CD4-positive, alpha-beta memory T cell (primary cell): ENCODE results near the gene CPT1C. TPM values are rescaled to one million over a fixed set of nuclear protein-coding genes. Genes with fewer than 3 reads are reported as not detected.

Experiments used
- CTCF ChIA-PET: fragments of 350-600 bp; sonication (Branson Sonifier 250); formaldehyde crosslinking; loops from one replicate; lab custom pipeline; 2021; ENCODE audit warnings: inconsistent platforms; ENCODE audit not compliant: partially characterized antibody; lab: Charles Lee
- POLR2A ChIA-PET: fragments of 350-600 bp; sonication (Branson Sonifier 250); formaldehyde crosslinking; loops from one replicate; lab custom pipeline; 2021; ENCODE audit not compliant: partially characterized antibody; lab: Charles Lee
- DNase-seq, 5 donors: peaks; one replicate each; pipeline versions ENCODE4 v3.0.0 to v3.0.0-alpha.2; 2020 to 2022; ENCODE audit warnings: mixed read lengths in 1 of 5
- H3K27ac ChIP-seq: one replicate; pipeline ENCODE4 v1.7.0; 2013; ENCODE audit warnings: low read depth, low read length
- H3K27me3 ChIP-seq: 2 replicates; pipeline ENCODE4 v1.7.0; 2013; ENCODE audit warnings: mild to moderate bottlenecking, low read length, moderate library complexity; ENCODE audit not compliant: insufficient read depth
- H3K36me3 ChIP-seq: 2 replicates; pipeline ENCODE4 v1.7.0; 2013; ENCODE audit warnings: mild to moderate bottlenecking, low read length, moderate library complexity; ENCODE audit not compliant: insufficient read depth
- H3K4me1 ChIP-seq: 2 replicates; pipeline ENCODE4 v1.7.0; 2013; ENCODE audit warnings: mild to moderate bottlenecking, low read length, moderate library complexity; ENCODE audit not compliant: insufficient read depth
- H3K4me3 ChIP-seq, 2 donors: one replicate each; pipeline ENCODE4 v1.7.0; 2013; ENCODE audit warnings: low read length in 2 of 2, mild to moderate bottlenecking in 1 of 2
- H3K9me3 ChIP-seq, 2 donors: one replicate each; pipeline ENCODE4 v1.7.0; 2013; ENCODE audit warnings: low read length in 2 of 2, control low read depth in 1 of 2; ENCODE audit not compliant: control insufficient read depth in 1 of 2
- H3K27ac Mint-ChIP-seq, 7 donors: one replicate each; pipeline ENCODE4 v1.8.0; 2020 to 2021; ENCODE audit warnings: mixed read lengths in 7 of 7, mild to moderate bottlenecking in 6 of 7, inconsistent platforms in 3 of 7, moderate library complexity in 3 of 7
- H3K27me3 Mint-ChIP-seq, 2 donors: one replicate each; pipeline ENCODE4 v1.8.0; 2020 to 2021; ENCODE audit warnings: mixed read lengths in 2 of 2
- H3K36me3 Mint-ChIP-seq, 2 donors: one replicate each; pipeline ENCODE4 v1.8.0; 2020 to 2021; ENCODE audit warnings: mixed read lengths in 2 of 2, inconsistent platforms in 1 of 2, mild to moderate bottlenecking in 1 of 2
- H3K4me1 Mint-ChIP-seq, 4 donors: one replicate each; pipeline ENCODE4 v1.8.0; 2020 to 2021; ENCODE audit warnings: mixed read lengths in 4 of 4, mild to moderate bottlenecking in 1 of 4
- H3K4me3 Mint-ChIP-seq, 8 donors: one replicate each; pipeline ENCODE4 v1.8.0; 2020 to 2021; ENCODE audit warnings: mixed read lengths in 8 of 8, mild to moderate bottlenecking in 7 of 8, moderate library complexity in 6 of 8, inconsistent platforms in 3 of 8
- H3K9me3 Mint-ChIP-seq, 8 donors: one replicate each; pipeline ENCODE4 v1.8.0; 2020 to 2021; ENCODE audit warnings: mixed read lengths in 8 of 8, mild to moderate bottlenecking in 5 of 8, inconsistent platforms in 3 of 8, moderate library complexity in 1 of 8
- intact Hi-C: fragments of 100-400 bp; cut with micrococcal nuclease; formaldehyde crosslinking; loops from one replicate; pipeline ENCODE4 v1.15.1; 2023
- polyA plus RNA-seq, 2 donors: library from polyadenylated mRNA; unstranded; fragments of 300-500 nt; fragmentation: Illumina TruSeq; gene quantifications; one replicate each; pipeline ENCODE4 v1.2.3, GENCODE V29; 2021
- total RNA-seq, 2 experiments: library from RNA; stranded (reverse); gene quantifications; one replicate each; pipeline ENCODE4 v1.2.3, GENCODE V29; 2021

Gene CPT1C
- total and polyA plus RNA-seq, 4 experiments from 2014 or later, result 0.24 to 1.5 (median 0.61) TPM

- no peak for DNase-seq
- Mint-ChIP-seq H3K27ac (no peak overlapping the region), H3K27me3 (peaks cover under 1 to 2% of the 10 kb centered on the region in 2 donors), H3K9me3 (no peaks in the 10 kb centered on the region), H3K36me3 (no peaks in the 10 kb centered on the region), H3K4me3 (no peak overlapping the region), H3K4me1 (peaks cover 0 to 4% (median 0%) of the 10 kb centered on the region in 4 donors)
- no peaks in the 10 kb centered on the region for H3K36me3 ChIP-seq
- no peaks in the 10 kb centered on the region for H3K9me3 ChIP-seq
- H3K4me1 ChIP-seq, result no peaks in the 10 kb centered on the region
- H3K27ac ChIP-seq, result no peak overlapping the region
- POLR2A ChIA-PET, result interaction anchor here (0.6 kb wide), 1 partner anchor 26 kb away, joined by 3 read pairs; no protein-coding TSS in a partner anchor
- H3K4me3 ChIP-seq, result no peak overlapping the region
- CTCF ChIA-PET, result interaction anchor here (0.6 kb wide), 1 partner anchor 1299 kb away, joined by 3 read pairs; no protein-coding TSS in a partner anchor
- intact Hi-C loops, result no loop called here
- no peaks in the 10 kb centered on the region for H3K27me3 ChIP-seq
Observed at GRCh38 chr19:49704888-49705642, 14.1 kb downstream of the CPT1C start.

- H3K27ac ChIP-seq, result no peak overlapping the region
- H3K9me3 Mint-ChIP-seq, result no peaks in the 10 kb centered on the region
- no peaks in the 10 kb centered on the region for H3K9me3 ChIP-seq
- H3K27me3 ChIP-seq, result no peaks in the 10 kb centered on the region
- H3K27ac Mint-ChIP-seq, result no peak overlapping the region
- CTCF ChIA-PET, result interaction anchor here (0.6 kb wide), 1 partner anchor 1298 kb away, joined by 3 read pairs; no protein-coding TSS in a partner anchor
- no peaks in the 10 kb centered on the region for H3K4me1 ChIP-seq
- peaks cover 2 to 3% of the 10 kb centered on the region in 2 donors for H3K27me3 Mint-ChIP-seq
- no peaks in the 10 kb centered on the region for H3K36me3 Mint-ChIP-seq
- POLR2A ChIA-PET, result interaction anchor here (0.6 kb wide), 1 partner anchor 27 kb away, joined by 3 read pairs; no protein-coding TSS in a partner anchor
- no peak for DNase-seq
- H3K4me3 ChIP-seq, result no peak overlapping the region
- no peak overlapping the region for H3K4me3 Mint-ChIP-seq
- H3K36me3 ChIP-seq, result no peaks in the 10 kb centered on the region
- peaks cover 0 to 4% (median 0%) of the 10 kb centered on the region in 4 donors for H3K4me1 Mint-ChIP-seq
- intact Hi-C loops, result no loop called here
Observed at GRCh38 chr19:49705919-49706318, 15.0 kb downstream of the CPT1C start.

- Histone ChIP-seq H3K9me3 (no peaks in the 10 kb centered on the region), H3K27ac (no peak overlapping the region), H3K4me1 (no peaks in the 10 kb centered on the region), H3K27me3 (no peaks in the 10 kb centered on the region), H3K36me3 (no peaks in the 10 kb centered on the region), H3K4me3 (no peak overlapping the region)
- Mint-ChIP-seq H3K4me3 (no peak overlapping the region), H3K36me3 (no peaks in the 10 kb centered on the region), H3K27me3 (peaks cover 0 to 3% of the 10 kb centered on the region in 2 donors), H3K27ac (no peak overlapping the region), H3K9me3 (peaks cover 0 to 1% (median 0%) of the 10 kb centered on the region in 8 donors), H3K4me1 (peaks cover 0 to 4% (median 2%) of the 10 kb centered on the region in 4 donors)
- POLR2A ChIA-PET, result no interaction called here
- no peak for DNase-seq
- intact Hi-C loops, result no loop called here
- CTCF ChIA-PET, result no interaction called here
Observed at GRCh38 chr19:49710372-49710951, 19.5 kb downstream of the CPT1C start.

GRCh38 chr19:49712397-49712859 is 21.5 kb downstream of the CPT1C start:
- no peaks in the 10 kb centered on the region for H3K9me3 ChIP-seq
- H3K4me3 ChIP-seq, result no peak overlapping the region
- ChIA-PET POLR2A (no interaction called here), CTCF (no interaction called here)
- Mint-ChIP-seq H3K4me1 (peaks cover 2 to 8% (median 5%) of the 10 kb centered on the region in 4 donors), H3K9me3 (peaks cover 0 to 2% (median 0%) of the 10 kb centered on the region in 8 donors), H3K4me3 (no peak overlapping the region), H3K27me3 (peaks cover 0 to 3% of the 10 kb centered on the region in 2 donors), H3K36me3 (no peaks in the 10 kb centered on the region), H3K27ac (no peak overlapping the region)
- DNase-seq, result no peak
- H3K27me3 ChIP-seq, result no peaks in the 10 kb centered on the region
- H3K27ac ChIP-seq, result no peak overlapping the region
- peaks cover 4% of the 10 kb centered on the region for H3K4me1 ChIP-seq
- no peaks in the 10 kb centered on the region for H3K36me3 ChIP-seq
- intact Hi-C loops, result no loop called here

GRCh38 chr19:49713236-49713845 is 22.4 kb downstream of the CPT1C start:
- no peak overlapping the region for H3K27ac ChIP-seq
- no peak for DNase-seq
- POLR2A ChIA-PET, result no interaction called here
- H3K9me3 Mint-ChIP-seq, result peaks cover 0 to 3% (median 0%) of the 10 kb centered on the region in 8 donors
- no peaks in the 10 kb centered on the region for H3K27me3 ChIP-seq
- intact Hi-C loops, result no loop called here
- H3K4me1 ChIP-seq, result peaks cover 12% of the 10 kb centered on the region
- H3K27me3 Mint-ChIP-seq, result peaks cover 0 to 3% of the 10 kb centered on the region in 2 donors
- no peaks in the 10 kb centered on the region for H3K9me3 ChIP-seq
- no peak overlapping the region for H3K4me3 Mint-ChIP-seq
- CTCF ChIA-PET, result no interaction called here
- no peaks in the 10 kb centered on the region for H3K36me3 Mint-ChIP-seq
- no peaks in the 10 kb centered on the region for H3K36me3 ChIP-seq
- H3K27ac Mint-ChIP-seq, result peak overlapping the region in 1 of 7 donors; percentile 13
- no peak overlapping the region for H3K4me3 ChIP-seq
- peaks cover 5 to 13% (median 9%) of the 10 kb centered on the region in 4 donors for H3K4me1 Mint-ChIP-seq

- peak overlapping the region in 4 of 7 donors; percentile 27 to 48 (median 42) for H3K27ac Mint-ChIP-seq
- CTCF ChIA-PET, result interaction anchor here (2.0 kb wide), 1 partner anchor 17 kb away, joined by 6 read pairs; no protein-coding TSS in a partner anchor
- intact Hi-C loops, result loop anchor here (5.0 kb wide), 1 partner anchor 161 kb away; the partner anchor contains the start of genes AKT1S1 and TBC1D17
Observed at GRCh38 chr19:49716154-49716553, 25.2 kb downstream of the CPT1C start.

More at GRCh38 chr19:49716154-49716553, 25.2 kb downstream of the CPT1C start:
- H3K4me1 ChIP-seq, result peaks cover 12% of the 10 kb centered on the region
- no peak overlapping the region for H3K4me3 ChIP-seq
- H3K27ac ChIP-seq, result no peak overlapping the region
- DNase-seq, result no peak
- Mint-ChIP-seq H3K4me1 (peaks cover 7 to 12% (median 10%) of the 10 kb centered on the region in 4 donors), H3K9me3 (peaks cover 0 to 3% (median 0%) of the 10 kb centered on the region in 8 donors), H3K27me3 (no peaks in the 10 kb centered on the region), H3K4me3 (peak overlapping the region in 1 of 8 donors; percentile 11), H3K36me3 (peaks cover 0 to 3% of the 10 kb centered on the region in 2 donors)
- no peaks in the 10 kb centered on the region for H3K36me3 ChIP-seq
- H3K9me3 ChIP-seq, result no peaks in the 10 kb centered on the region
- POLR2A ChIA-PET, result interaction anchor here (0.6 to 2.5 kb wide), 2 partner anchors 29 to 51 kb away, joined by 3 to 9 read pairs; partner anchors contain the start of genes BCL2L12 and IRF3
- H3K27me3 ChIP-seq, result no peaks in the 10 kb centered on the region
